GM10266 (cell line): ENCODE results near the gene VTN.

Source experiments
- DNase-seq: peaks from one replicate; pipeline ENCODE4 v3.0.0; 2012; ENCODE audit errors: extremely low spot score
- TF ChIP-seq, protein P1 (sequence below): IDR thresholded peaks from 2 replicates; pipeline ENCODE4 v1.5.1; 2012; ENCODE audit warnings: mild to moderate bottlenecking, low read depth; ENCODE audit not compliant: control insufficient read depth, insufficient read depth; ENCODE audit errors: missing control alignments

VTN gene

GRCh38 chr17:28368915-28369683, 1.0 kb downstream of the VTN start:
- TF ChIP-seq, protein P1, sequence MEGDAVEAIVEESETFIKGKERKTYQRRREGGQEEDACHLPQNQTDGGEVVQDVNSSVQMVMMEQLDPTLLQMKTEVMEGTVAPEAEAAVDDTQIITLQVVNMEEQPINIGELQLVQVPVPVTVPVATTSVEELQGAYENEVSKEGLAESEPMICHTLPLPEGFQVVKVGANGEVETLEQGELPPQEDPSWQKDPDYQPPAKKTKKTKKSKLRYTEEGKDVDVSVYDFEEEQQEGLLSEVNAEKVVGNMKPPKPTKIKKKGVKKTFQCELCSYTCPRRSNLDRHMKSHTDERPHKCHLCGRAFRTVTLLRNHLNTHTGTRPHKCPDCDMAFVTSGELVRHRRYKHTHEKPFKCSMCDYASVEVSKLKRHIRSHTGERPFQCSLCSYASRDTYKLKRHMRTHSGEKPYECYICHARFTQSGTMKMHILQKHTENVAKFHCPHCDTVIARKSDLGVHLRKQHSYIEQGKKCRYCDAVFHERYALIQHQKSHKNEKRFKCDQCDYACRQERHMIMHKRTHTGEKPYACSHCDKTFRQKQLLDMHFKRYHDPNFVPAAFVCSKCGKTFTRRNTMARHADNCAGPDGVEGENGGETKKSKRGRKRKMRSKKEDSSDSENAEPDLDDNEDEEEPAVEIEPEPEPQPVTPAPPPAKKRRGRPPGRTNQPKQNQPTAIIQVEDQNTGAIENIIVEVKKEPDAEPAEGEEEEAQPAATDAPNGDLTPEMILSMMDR, result no peak
- no peak for DNase-seq

DNA sequence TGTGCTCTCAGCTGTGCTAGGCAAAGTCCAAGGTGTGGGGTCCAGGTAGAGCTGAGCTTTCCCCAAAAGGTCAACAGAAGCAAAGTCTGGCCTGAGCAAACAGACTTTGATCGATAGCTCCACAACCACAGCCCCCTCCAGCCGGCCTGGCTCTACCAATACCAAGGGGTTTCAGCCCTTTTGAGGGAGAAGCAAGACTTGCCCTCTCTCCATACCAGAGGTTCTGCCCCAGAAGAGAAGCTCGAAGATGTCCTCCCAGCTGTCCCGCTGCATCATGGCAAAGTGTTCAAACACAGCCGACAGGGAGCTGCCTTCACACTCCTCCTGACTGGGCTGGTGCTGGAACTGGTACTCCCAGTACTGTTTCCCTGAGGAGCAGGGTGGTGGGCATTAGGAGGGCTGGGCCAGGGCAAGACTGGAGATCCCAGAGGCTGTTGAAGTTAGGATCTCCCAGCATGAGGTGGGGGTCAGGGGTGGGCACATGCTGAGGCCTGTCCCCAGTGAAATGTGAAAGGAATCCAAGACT, 1.7 kb downstream of the VTN start:
- no peak for DNase-seq
- TF ChIP-seq, protein P1, result no peak

DNA sequence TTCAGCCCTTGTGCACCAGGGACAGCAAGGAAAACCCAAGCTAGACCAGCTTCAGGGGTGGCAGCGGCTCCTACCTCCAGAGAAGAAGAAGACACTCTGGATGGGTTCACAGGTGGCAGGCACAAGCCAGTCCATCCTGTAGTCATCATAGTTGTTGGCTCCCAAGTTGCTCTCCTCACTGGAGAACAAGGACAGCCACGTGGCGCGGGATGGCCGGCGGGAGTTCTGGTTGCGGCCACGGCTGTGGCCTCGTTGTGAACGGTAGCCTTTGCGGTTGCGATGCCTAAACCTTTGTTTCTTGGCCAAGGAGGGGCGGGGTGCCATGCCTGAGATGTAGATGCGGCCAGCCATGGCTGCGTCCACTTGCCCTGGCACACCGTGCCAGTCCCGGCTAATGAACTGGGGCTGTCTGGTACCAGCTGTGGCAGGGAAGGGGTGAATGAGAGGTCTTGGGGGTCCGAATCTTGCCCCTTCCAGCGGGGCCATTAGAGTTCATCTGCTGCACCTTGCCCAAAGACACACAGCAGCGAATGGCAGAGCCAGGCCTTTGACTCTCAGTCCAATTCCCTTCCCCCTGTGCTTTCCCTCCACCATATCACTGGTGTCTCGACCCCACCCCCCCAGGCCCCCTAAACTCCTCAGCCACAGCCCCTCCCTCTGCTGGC, 2.3 kb downstream of the VTN start:
- TF ChIP-seq, protein P1, result no peak
- DNase-seq, result no peak

- DNase-seq, result no peak
- TF ChIP-seq, protein P1, result no peak
Measured at GRCh38 chr17:28366605-28367004, 3.5 kb downstream of the VTN start.

DNA sequence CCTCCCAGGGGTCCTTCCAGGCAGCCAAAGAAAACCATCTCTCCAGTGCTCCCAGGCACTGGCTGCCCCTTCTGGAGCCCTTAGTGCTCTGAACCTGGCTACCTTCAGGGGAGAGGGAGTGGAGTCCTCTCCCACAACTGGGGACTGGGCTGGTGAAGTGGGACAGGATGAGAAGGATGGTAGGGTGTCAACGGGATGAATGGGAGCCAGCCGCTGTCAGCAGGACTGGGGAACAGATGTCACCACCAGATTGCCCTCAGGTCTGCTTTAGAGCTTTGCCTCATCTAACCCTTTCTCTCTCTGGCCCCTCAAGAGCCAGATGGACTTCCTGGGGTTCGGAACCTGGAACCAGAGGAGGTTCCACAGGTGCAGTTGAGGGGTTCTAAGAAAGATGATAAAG, 4.6 kb downstream of the VTN start:
- TF ChIP-seq, protein P1, result no peak
- DNase-seq, result no peak

- TF ChIP-seq, protein P1, result no peak
- DNase-seq, result no peak
Measured at GRCh38 chr17:28364665-28365363, 5.3 kb downstream of the VTN start, which contains the start of gene SEBOX. TSS of gene SEBOX (minus strand) at chr17:28365199. CDS start at chr17:28365151, 48 bp downstream.
